Fibroblast of lung (primary cell): Measurements from ENCODE around the gene SGK2. TPM values are rescaled to one million over a fixed set of nuclear protein-coding genes. Genes with fewer than 3 reads are reported as not detected.
A peak's percentile ranks its signal among the peaks of the same experiment; 100 is the strongest.

ENCODE experiments used
- DNase-seq, 2 donors: peaks; one replicate each; pipeline versions ENCODE4 v3.0.0 to v3.0.0-alpha.2; 2010; ENCODE audit warnings: low read depth in 2 of 2
- H2AFZ ChIP-seq: 2 replicates; pipeline ENCODE4 v1.5.1; 2012; ENCODE audit warnings: low read length, control low read depth, inconsistent platforms
- H3K27ac ChIP-seq: 2 replicates; pipeline ENCODE4 v1.5.1; 2011; ENCODE audit warnings: low read length, control low read depth; ENCODE audit not compliant: insufficient read depth
- H3K27me3 ChIP-seq: 2 replicates; pipeline ENCODE4 v1.5.1; 2011; ENCODE audit warnings: mild to moderate bottlenecking, low read length; ENCODE audit not compliant: control insufficient read depth, insufficient read depth
- H3K36me3 ChIP-seq: 2 replicates; pipeline ENCODE4 v1.5.1; 2011; ENCODE audit warnings: low read length; ENCODE audit not compliant: control insufficient read depth, insufficient read depth
- H3K4me1 ChIP-seq: 2 replicates; pipeline ENCODE4 v1.5.1; 2011; ENCODE audit warnings: low read length; ENCODE audit not compliant: control insufficient read depth, insufficient read depth; ENCODE audit errors: extremely low read depth
- H3K4me2 ChIP-seq: 2 replicates; pipeline ENCODE4 v1.5.1; 2011; ENCODE audit warnings: low read length, control low read depth; ENCODE audit not compliant: insufficient read depth; ENCODE audit errors: extremely low read depth
- H3K4me3 ChIP-seq, 4 experiments: fragments of 200-600 bp in 1 of 4; sonication (generic) in 1 of 4; replicated peaks in 1 of 4; 2 replicates each; pipeline ENCODE4 v1.5.1; 2011 to 2016; ENCODE audit warnings: low read length in 4 of 4, low read depth in 3 of 4, mild to moderate bottlenecking in 3 of 4, control low read depth in 2 of 4, inconsistent platforms in 1 of 4, mixed read lengths in 1 of 4; ENCODE audit not compliant: insufficient read depth in 1 of 4; ENCODE audit errors: control extremely low read depth in 1 of 4
- H3K79me2 ChIP-seq: 2 replicates; pipeline ENCODE4 v1.5.1; 2012; ENCODE audit warnings: mild to moderate bottlenecking, low read length, inconsistent platforms; ENCODE audit not compliant: control insufficient read depth, insufficient read depth
- H3K9ac ChIP-seq: 2 replicates; pipeline ENCODE4 v1.5.1; 2011; ENCODE audit warnings: mild to moderate bottlenecking, low read length, control low read depth; ENCODE audit not compliant: insufficient read depth
- H3K9me3 ChIP-seq: 2 replicates; pipeline ENCODE4 v1.5.1; 2012; ENCODE audit warnings: low read depth, low read length; ENCODE audit not compliant: control insufficient read depth, insufficient read depth
- H4K20me1 ChIP-seq: 2 replicates; pipeline ENCODE4 v1.5.1; 2011; ENCODE audit warnings: low read length; ENCODE audit not compliant: control insufficient read depth, insufficient read depth; ENCODE audit errors: extremely low read depth
- EZH2 ChIP-seq: IDR thresholded peaks from 2 replicates; pipeline ENCODE4 v1.5.1; 2012; ENCODE audit warnings: low read length, control low read depth, mild to moderate bottlenecking; ENCODE audit errors: missing control alignments
- polyA plus RNA-seq, 2 donors: library from polyadenylated mRNA; depleted of rRNA in 1 of 2; stranded (reverse) in 1 of 2; unstranded in 1 of 2; fragments of >200 nt; gene quantifications; 2 replicates each; pipeline ENCODE4 v1.2.1, GENCODE V29; 2011 to 2012; ENCODE audit warnings: missing spikeins in 1 of 2
- total RNA-seq: library from RNA; depleted of rRNA; stranded (reverse); fragments of >200 nt; gene quantifications from 2 replicates; pipeline ENCODE4 v1.2.1, GENCODE V29; 2014
- TF ChIP-seq, protein P1 (sequence below), 2 donors: IDR thresholded peaks in 1 of 2; conservative IDR thresholded peaks in 1 of 2; 1 replicate in 1 of 2; 2 replicates in 1 of 2; pipeline ENCODE4 v1.5.1; 2011 to 2012; ENCODE audit warnings: low read length in 2 of 2, control low read depth in 1 of 2, inconsistent platforms in 1 of 2, low read depth in 1 of 2, mild to moderate bottlenecking in 1 of 2

SGK2 gene
- total and polyA plus RNA-seq, 2 donors (not counting 1 experiment from before 2014, with no cell fraction given), result 0.05 to 0.66 TPM

DNA sequence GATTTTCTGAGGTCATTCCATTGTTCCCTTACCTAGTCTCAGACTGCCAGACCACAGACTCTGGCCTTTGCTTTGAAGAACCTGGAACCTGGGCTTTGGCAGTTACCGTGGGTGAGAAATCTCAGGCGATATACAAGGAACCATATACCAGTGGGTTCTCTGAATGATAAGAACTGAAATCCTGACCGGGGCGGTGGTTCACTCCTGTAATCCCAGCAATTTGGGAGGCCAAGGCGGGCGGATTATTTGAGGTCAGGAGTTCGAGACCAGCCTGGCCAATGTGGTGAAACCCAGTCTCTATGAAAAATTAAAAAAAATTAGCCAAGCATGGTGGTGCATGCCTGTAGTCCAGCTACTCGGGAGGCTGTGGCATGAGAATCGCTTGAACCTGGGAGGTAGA lies 14.3 kb upstream of the SGK2 start:
- TF ChIP-seq EZH2, result no peak
- TF ChIP-seq, protein P1, sequence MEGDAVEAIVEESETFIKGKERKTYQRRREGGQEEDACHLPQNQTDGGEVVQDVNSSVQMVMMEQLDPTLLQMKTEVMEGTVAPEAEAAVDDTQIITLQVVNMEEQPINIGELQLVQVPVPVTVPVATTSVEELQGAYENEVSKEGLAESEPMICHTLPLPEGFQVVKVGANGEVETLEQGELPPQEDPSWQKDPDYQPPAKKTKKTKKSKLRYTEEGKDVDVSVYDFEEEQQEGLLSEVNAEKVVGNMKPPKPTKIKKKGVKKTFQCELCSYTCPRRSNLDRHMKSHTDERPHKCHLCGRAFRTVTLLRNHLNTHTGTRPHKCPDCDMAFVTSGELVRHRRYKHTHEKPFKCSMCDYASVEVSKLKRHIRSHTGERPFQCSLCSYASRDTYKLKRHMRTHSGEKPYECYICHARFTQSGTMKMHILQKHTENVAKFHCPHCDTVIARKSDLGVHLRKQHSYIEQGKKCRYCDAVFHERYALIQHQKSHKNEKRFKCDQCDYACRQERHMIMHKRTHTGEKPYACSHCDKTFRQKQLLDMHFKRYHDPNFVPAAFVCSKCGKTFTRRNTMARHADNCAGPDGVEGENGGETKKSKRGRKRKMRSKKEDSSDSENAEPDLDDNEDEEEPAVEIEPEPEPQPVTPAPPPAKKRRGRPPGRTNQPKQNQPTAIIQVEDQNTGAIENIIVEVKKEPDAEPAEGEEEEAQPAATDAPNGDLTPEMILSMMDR (conservative IDR thresholded peaks at IDR 0.05 in 1 of 2, IDR thresholded peaks at IDR 0.05 in 1 of 2; ENCODE audit: low read depth in 1 of 2, low read length in 2 of 2), result no peak
- Histone ChIP-seq H3K4me1 (no peaks in the 10 kb centered on the region), H3K36me3 (no peaks in the 10 kb centered on the region), H4K20me1 (no peaks in the 10 kb centered on the region), H3K9me3 (no peaks in the 10 kb centered on the region), H3K79me2 (no peaks in the 10 kb centered on the region), H3K4me3 (no peak overlapping the region), H3K9ac (no peak overlapping the region), H3K27me3 (no peaks in the 10 kb centered on the region), H3K4me2 (no peak overlapping the region), H2AFZ (no peak overlapping the region), H3K27ac (no peak overlapping the region)
- DNase-seq, result no peak

DNA sequence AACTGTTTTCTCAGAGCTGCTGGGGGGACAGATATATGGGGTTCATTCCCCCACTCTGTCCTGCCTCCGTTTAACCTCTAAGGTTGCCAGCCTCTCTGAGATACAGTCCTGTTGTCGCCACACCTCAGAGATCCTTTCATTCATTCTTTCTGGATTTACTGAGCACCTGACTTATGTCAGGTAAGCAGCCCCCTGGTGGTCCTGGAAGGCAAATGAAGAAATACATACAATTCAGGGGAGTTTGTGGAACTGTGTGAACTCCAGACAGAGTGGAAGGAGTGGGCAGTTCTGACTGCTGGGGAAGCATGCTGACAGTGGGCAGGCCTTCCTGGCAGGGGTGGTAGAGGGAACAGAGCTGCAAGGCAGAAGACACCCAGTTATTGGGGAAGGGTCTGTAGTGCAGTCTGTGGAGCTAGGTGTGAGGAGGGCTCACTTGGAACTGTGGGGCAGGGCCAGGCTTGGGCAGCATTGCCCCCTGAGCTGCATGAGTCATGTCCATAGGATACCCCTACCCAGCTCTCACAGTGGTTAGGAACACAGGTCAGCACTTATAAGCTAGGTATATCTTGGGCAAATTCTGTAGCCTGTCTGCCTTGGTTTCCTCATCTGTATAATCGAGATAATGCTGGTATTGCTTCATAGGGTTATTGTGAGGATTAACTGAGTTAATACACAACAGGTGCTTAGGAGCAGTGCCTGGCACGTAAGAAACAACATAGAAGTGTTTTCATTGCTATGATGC lies 12.8 kb upstream of the SGK2 start:
- H3K4me2 ChIP-seq, result no peak overlapping the region
- no peaks in the 10 kb centered on the region for H3K9me3 ChIP-seq
- no peak overlapping the region for H2AFZ ChIP-seq
- no peaks in the 10 kb centered on the region for H3K36me3 ChIP-seq
- DNase-seq, result no peak
- H3K27me3 ChIP-seq, result no peaks in the 10 kb centered on the region
- H4K20me1 ChIP-seq, result no peaks in the 10 kb centered on the region
- H3K27ac ChIP-seq, result no peak overlapping the region
- no peaks in the 10 kb centered on the region for H3K4me1 ChIP-seq
- H3K9ac ChIP-seq, result no peak overlapping the region
- H3K4me3 ChIP-seq, result no peak overlapping the region
- TF ChIP-seq, protein P1 (conservative IDR thresholded peaks at IDR 0.05 in 1 of 2, IDR thresholded peaks at IDR 0.05 in 1 of 2; ENCODE audit: low read depth in 1 of 2, low read length in 2 of 2), result peak in 1 of 2 donors; percentile 1
- no peak for TF ChIP-seq EZH2
- H3K79me2 ChIP-seq, result no peaks in the 10 kb centered on the region

DNA sequence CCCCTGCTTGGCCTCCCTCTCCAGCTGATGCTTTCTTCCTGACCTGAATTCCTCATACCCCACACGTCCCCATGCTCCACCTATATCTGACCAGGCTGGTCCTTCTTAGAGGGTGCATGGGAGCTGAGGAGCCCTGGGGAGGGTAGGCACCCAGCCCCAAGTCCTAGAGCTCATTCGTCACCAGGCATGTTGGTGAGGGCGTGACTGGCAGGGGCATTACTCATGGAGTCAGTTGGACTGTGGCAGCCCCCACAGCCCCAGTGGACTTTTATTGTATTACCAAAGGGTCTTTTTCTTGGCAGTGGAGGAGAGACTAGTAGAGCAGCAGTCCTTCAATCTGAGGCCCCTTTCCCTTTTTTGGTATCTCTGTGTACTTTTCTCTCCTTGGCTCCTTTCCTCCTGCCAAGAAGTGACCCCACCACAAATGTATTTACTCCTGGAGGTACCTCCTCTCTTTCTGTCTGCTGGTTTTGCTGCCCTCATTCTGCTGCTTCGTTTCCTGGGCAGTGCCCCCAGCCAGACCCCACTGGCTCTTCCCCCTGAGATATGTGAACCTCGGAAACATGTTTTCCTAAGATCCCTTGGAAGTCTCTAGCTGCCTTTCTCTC lies 10.4 kb upstream of the SGK2 start:
- H3K9me3 ChIP-seq, result no peaks in the 10 kb centered on the region
- no peak overlapping the region for H3K27ac ChIP-seq
- H3K79me2 ChIP-seq, result no peaks in the 10 kb centered on the region
- DNase-seq, result no peak
- H3K4me1 ChIP-seq, result no peaks in the 10 kb centered on the region
- H3K9ac ChIP-seq, result no peak overlapping the region
- no peaks in the 10 kb centered on the region for H3K27me3 ChIP-seq
- no peaks in the 10 kb centered on the region for H4K20me1 ChIP-seq
- TF ChIP-seq, protein P1 (conservative IDR thresholded peaks at IDR 0.05 in 1 of 2, IDR thresholded peaks at IDR 0.05 in 1 of 2; ENCODE audit: low read depth in 1 of 2, low read length in 2 of 2), result no peak
- TF ChIP-seq EZH2, result no peak
- no peaks in the 10 kb centered on the region for H3K36me3 ChIP-seq
- H3K4me2 ChIP-seq, result no peak overlapping the region
- no peak overlapping the region for H3K4me3 ChIP-seq
- H2AFZ ChIP-seq, result no peak overlapping the region
